Kidney tubule cell (primary cell): ENCODE measurements around the gene CAMTA2.

Source experiments
- DNase-seq: peaks from one replicate; pipeline ENCODE4 v3.0.0-alpha.2; 2018; ENCODE audit warnings: low spot score

CAMTA2 gene

DNA sequence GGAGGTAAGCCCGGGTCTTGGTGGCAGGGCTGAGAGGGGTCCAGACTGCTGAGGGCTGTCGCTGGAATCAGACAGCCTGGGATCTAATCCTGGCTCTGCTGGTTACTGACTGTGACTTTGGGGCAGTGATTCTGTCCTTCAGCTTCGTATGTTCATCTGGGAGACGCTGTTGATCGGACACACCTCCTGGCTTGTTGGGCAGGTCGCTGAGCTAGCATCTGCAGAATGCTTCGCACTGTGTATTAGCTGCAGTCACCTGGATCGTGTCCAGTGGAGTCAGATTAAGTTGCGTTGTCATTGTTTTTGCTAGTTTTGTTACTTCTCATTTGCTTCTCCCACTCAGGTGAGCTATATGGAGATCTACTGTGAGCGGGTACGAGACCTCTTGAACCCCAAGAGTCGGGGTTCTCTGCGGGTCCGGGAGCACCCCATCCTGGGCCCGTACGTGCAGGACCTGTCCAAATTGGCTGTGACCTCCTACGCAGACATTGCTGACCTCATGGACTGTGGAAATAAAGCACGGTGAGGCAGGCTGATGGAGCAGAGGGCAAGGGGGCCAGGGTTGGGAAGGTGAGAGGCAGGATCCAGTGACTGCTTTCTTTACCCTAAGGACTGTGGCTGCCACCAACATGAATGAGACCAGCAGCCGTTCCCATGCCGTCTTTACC is 14.8 kb upstream of the CAMTA2 start:
- no peak for DNase-seq

GRCh38 chr17:5000237-5000639 is 12.8 kb upstream of the CAMTA2 start:
- DNase-seq: no peak

DNA sequence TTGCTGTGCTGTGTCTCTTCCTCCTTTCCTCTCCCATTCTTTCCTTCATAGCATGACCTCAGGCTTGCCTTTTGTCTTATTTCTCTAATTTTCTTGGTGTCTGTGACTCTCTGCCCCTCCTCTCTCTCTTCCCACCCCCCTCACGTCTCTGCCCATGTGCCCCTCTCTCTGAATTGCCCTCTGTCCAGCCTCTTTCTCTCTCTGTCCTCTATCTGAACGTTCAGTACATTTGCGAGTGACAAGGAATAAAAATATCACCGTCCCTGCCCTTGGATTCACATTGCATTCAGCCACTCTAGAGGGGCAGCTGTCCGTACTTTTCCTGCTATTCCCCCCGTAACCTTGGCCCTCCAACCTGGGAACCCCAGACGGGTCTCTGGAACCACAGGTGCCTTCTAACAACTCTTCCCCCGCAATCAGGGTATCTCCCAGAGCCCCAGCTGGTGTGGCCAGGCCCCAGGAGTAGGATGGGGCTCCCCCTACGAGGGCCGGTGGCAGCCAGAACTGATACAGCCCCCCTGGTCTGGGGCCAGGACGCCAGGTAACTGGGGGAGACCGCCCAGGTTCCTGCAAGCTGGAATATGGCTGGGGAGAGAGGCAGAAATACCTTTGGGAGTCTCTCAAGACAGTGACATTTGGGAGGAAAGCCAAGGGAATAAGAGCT is 12.1 kb upstream of the CAMTA2 start:
- no peak for DNase-seq

DNA sequence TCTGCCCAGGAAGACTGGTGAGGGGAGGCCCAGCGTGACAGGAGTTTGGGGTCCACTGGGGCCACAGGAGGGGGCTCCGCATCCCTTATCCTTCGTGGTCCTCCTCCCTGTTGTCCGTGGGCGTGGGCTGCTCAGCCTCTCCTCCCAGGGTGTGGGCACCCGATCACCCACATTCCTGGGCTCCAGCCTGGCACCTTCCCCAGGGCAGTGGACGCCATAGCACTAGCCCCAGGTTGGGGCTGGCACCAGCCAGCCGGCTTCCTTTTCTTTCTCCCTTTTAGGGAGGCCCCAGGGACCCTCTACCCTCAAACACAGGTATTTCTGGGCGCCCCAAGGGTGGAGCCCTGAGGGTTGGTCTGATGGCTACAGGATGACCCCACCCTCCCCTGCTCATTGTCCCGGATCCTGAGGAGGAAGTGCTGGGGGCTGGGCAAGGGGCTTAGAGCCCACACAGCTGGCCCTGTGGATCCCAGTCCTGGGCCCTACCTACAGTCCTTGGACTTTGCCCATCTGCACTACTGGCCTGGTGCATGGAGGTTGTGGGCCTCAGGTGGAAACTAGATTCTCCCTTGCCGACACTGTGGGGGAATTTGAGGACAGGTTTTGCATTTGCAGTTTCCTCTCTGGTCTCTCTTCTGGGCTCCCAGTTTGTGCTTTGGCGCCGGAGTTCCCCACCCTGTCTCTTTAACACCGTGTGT is 11.4 kb upstream of the CAMTA2 start:
- DNase-seq: peak; percentile 21

DNA sequence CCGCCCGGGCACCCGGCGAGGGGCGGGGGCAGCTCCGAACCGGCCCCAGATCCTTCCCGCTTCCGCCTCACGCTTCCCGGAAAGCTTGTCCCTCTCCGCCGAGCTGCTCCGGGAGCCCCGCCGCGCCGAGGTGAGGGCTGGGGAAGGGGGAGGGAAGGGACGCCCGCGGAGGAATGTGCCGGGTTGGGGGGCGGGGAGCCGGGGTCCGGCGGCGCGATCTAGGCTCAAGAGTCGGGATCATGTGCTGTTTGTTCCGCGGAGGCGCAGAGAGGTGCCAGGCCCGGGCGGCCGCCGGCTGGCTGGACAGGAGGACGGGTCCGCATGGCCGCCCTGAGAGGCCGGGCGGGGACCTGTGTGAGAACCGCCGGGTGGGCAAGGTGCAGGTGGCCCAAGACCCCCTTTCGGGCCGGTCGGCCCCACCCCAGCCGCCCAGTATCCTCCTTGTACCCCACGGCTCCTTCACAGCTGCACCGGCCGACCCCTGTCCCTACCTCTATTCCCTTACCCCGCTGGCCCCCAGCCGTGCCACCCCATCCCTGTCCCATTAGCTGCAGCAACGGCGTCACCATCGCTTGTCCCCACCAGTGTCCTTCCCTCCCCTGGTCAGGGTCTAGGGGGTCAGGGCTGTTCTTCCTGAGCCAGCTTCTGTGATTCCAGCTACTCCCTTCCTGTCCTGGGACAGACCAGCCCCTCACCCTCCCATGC is 10.7 kb upstream of the CAMTA2 start:
- DNase-seq: no peak

- DNase-seq: peak; percentile 93
Measured at GRCh38 chr17:4997302-4998026, 10.0 kb upstream of the CAMTA2 start, which contains the start of the genes INCA1 and KIF1C. Gene INCA1 (minus strand): TSS chr17:4997522. CDS start chr17:4994437, 3,085 bp downstream. Gene KIF1C (plus strand): TSS chr17:4997950. CDS start chr17:5000247, 2,297 bp downstream.

GRCh38 chr17:4994081-4994595 is 6.7 kb upstream of the CAMTA2 start:
- no peak for DNase-seq

DNA sequence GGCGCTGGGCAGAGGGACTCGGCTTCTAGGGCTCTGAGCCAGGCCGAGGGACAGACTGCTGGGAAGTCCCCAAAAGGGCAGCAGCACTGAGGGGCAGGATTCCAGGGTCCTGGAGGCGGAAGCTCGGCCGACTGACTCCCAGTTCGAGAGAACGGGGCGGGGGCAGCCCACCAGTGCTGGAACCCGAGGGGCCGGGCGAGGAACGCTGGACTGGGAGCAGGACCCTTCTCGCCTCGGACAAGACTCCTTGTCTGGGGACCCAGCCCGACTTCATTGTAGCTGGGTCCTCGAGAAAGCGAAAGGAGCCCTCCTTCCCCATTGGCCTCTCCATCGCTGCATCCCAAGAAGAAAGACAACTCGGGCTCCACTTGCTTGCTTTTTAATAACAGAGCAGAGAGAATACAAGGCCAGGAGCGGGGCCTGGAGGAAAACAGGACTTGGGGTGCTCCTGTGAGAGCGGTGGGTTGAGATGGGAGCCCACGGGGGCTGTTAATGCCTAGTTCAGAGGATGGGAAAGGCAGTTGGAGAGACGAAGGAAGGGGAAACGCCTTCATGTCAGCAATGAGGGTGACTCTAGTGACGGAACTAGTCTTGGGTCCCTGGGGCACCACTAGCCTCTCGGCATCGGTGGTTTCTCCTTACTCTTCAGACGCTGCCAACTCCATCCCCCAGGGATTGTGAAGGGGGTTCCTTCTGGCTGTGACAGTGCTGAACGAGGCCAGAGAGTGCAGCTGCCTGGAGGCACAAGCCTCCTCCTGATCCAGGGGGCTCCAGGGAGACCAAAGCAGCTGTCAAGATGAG is 492 bp upstream of the CAMTA2 start:
- DNase-seq: no peak

DNA sequence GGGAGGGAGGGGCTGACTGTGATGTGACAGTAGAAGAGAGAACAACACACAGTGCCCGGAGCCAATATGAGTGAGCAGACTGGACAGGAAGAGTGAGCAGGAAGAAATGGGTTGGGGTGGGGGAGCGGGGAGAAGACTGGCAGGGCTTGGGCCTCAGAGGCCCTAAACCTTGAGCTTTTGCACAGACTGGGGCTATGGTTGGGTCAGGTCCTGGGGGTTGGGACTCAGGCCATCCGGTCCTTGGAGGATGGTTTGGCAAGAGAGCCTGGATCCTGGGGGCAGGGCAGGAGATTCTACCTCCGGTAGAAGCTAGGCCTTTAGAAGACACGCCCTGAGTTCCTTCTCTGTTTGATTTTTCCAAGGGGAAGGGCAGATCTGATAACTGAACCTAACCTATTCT is 1.1 kb downstream of the CAMTA2 start:
- peak; percentile 35 for DNase-seq

- DNase-seq: no peak
Measured at GRCh38 chr17:4982305-4982704, 5.2 kb downstream of the CAMTA2 start.

GRCh38 chr17:4980644-4981216 is 6.7 kb downstream of the CAMTA2 start:
- peak; percentile 44 for DNase-seq

DNA sequence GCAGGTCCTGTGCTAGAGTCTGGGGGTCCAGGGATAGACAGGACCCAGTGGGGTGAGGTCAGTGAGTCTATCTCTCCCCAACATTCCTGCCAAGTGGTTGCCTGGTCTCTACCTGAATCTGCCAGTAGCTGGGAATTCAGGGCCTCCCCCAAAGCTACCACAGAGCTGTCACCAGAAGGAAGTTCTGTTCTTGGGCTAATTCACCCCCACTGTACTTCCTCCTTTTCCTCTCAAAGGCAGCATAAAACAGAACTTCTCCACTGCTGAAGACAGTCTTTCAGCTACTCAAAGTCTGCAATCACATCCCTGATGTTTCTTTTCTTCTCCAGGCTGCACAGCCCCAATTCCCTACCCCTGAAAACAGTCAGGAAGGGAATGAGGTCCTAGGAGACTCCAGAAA is 8.7 kb downstream of the CAMTA2 start:
- DNase-seq: no peak

DNA sequence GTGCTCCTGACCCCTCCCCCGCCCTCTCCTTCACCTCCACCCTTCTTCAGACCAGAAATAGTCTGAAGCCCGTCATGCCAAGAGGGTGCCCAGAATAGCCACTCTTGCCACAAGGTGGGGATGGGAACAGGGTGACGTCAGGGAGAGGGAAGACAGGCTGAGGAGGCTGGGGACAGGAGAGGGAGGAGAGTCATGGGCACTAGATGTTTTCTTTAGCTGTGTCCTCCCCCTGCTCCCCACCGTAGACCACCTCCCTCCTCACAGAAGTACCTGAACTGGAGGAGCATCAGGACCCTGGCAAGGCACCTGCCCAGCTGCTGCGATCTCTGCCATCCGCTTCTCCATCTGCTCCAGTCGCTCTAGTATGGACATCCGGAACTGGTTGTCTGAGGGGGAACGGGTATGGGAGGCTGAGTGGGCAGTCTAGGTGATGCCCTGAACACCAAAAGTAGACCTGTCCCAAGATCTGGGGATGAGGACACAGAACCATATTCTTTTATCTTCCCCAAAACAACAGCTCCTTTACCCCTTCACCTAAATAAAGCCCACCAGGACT is 13.3 kb downstream of the CAMTA2 start:
- no peak for DNase-seq

DNA sequence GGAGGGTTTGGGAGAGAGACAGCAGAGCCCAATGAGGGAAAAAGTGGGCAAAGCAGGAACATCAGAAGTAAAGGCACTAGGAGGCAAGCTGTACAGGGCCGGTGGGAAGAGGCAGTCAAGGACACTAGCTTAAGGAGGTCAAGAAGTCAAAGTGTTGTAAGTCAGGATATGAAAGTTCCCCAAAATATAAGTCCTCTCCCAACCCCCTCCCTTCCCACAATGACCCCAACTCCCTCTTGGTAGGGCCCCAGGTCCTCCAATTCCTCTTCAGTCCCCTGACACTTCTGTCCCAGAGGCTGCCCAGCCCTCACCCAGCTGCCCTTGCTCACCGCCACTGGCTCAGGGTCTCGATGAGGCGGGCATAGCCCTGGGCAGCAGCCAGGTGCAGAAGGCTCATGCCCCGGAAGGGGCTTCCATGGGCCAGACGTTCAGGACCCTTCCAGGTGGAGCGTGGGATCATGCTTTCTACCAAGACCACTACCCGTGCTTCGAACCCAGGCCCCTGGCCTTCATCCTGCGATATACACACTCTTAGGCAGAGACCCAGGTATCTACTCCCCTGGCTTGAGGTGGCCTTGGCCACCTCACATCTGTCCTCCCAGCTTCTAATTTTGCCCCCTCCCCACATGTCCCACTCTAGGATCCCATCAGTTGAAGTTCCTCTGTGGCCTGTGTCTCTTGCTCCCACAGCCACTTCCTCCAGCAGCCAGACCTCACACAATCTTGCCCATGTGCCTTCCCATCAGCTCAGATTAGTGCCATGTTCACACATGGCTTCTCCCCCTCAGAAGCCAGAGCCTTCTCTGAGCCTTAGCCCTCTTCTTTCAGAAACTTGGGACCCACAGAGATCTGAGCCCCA is 14.0 kb downstream of the CAMTA2 start:
- DNase-seq: no peak

- DNase-seq: no peak
Measured at GRCh38 chr17:4972752-4973151, 14.7 kb downstream of the CAMTA2 start.

- DNase-seq: no peak
Measured at GRCh38 chr17:4972322-4972721, 15.2 kb downstream of the CAMTA2 start.

DNA sequence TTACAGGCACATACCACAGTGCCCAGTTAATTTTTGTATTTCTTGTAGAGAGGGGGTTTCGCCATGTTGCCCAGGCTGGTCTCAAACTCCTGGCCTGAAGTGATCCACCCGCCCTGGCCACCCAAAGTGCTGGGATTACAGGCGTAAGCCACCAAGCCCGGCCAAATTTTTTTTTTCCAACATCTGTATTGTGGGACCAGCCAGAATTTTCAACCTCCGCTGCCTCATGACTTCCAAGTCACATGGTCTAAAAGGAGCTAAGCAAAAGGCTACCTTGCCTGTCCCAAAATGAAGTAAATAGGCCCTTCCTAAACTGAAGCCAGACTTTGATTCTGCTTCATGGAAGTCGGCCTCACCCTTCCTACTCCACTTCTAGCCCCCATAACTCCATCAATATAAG is 15.6 kb downstream of the CAMTA2 start:
- DNase-seq: no peak

DNA sequence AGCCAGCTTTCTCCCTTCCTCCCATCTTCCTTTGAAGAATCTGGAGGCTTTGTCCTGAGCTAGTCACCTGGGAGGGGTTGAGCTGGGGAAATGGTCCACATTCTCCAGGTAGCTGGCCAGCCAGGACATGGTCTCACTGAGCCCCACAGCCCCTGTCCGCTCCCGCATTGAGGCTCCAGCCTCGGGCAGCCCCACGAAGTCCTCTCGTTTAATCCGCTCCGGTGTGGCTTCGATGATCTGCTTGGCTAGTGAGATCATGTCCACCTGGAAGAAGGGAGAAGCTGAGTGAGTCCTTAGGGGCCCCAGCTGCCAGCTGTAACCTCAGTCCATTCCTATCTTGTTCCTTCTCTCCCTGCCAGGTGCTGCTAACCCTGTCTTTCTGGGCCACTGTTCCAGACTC is 17.2 kb downstream of the CAMTA2 start:
- DNase-seq: no peak

- DNase-seq: peak; percentile 27
Measured at GRCh38 chr17:4969551-4970173, 17.8 kb downstream of the CAMTA2 start.
